GM21528 (cell line): ENCODE measurements around the gene DBNL.
A peak's percentile ranks its signal among the peaks of the same experiment; 100 is the strongest.
"Not testable (repeated sequence)": the region's sequence is repeated elsewhere in the genome, so short reads cannot be mapped to it uniquely, and the experiment has no call there.

Source experiments
- ATAC-seq: cut with Tn5 transposase; IDR thresholded peaks from one replicate; pipeline ENCODE4 v1.9.1; 2021; ENCODE audit warnings: mild to moderate bottlenecking, moderate library complexity; ENCODE audit not compliant: unreplicated experiment, low FRiP score

Gene DBNL

DNA sequence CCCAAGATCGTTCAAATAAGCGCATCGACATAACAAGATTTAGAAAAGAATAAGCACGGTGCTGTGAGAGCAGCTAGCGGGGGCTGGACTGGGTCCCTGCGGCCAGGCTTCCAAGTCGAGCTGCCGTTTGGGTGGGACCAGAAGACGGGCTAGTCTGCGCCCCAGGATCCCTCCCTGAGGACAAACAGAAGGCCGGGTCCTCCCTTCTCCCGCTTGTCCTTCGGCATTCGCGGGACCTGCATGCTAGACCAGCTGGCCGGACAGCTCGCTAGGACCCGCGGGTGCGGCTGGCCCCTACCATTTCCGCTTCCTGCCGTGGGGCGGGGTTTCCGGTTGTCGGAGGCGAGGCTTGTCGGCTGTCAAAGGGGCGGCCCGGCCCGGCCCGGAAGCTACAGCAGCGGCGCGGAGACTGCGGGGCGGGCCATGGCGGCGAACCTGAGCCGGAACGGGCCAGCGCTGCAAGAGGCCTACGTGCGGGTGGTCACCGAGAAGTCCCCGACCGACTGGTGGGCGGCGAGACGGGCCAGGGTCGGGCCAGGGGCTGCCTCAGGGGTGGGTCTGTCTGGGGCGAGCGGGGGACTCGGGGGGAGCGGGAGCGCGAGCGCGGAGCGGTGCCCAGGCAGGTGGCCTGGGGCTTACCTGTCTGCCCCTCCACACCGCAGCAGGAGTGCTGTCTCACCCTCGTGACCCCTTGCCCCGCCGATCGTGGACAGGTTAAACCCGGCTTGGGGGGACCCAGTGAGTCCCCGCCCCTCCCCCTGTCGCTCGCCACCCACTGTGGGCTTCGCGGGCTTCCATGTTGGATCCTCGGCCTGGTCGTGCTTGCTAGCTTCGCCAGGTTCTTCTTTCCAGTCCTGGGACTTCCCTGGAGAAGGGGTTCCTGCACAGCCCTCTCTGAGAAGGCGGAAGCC is at the start of gene DBNL:
TSS of gene DBNL (plus strand) at position 388 of the 911 bp plus-strand sequence. CDS start at position 424, 36 bp downstream.
- ATAC-seq, result peak; percentile 60

DNA sequence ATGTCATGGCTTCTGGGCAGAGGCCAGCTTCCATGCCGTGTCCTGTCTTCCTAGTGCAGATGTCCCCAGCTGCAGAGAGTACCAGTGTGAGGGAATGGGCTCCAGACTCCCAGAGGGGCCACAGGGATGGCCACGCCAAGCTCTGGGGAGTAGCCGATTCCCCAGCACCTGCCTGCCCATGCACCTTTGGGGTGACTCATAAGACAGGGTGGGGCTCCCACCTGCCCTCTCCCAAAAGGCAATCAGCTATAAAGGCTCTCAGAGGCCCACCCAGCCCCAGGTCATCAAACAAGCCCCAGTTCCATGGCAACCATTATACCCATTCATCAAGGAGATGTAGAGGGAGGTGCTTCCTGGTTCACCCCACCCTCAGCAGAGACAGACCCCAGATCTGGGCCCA is 47.0 kb upstream of the DBNL start, which contains the start of gene SPDYE1:
TSS of gene SPDYE1 (plus strand) at position 366 of the 400 bp plus-strand sequence. CDS start 2,053 bp downstream, outside the sequence.
- not testable (repeated sequence) for ATAC-seq

DNA sequence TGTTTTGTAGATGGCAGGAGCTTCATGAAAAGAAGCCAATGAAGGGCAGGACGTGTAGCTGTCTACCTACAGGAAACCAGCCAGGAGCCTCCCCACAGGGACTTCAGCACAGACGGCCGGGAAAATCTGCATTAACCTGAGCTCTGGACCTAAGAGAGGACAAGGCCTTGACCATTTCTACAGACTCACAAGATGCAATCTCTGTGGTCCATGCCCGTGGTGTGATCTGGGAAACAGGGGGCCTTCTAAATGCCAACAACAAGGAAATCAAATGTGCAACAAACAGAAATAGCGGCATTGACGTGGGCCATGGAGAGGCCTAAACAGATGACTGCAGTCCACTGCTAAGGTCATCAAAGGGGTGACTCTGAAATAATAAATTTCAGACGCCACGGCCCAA is 32.4 kb upstream of the DBNL start:
- not testable (repeated sequence) for ATAC-seq

DNA sequence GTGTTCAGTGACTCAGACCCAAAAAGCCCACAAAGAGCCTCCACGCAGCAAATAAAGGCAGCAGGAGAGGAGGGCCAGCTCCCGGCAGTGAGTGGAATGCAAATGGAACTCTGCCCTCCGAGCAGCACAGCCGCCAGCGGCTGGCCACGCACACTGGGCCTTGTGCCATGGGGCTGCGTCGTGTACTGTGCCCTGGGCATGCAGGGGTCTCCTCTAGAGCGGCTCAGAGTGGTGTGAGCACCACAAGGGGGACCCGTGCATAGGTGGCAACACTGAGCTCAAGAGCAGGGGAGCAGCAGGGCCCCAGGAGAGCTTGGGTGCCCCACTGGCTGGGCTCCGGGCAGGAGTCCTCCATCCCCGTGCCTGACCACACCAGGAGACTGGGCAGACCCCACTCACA is 29.4 kb upstream of the DBNL start:
- ATAC-seq, result not testable (repeated sequence)

DNA sequence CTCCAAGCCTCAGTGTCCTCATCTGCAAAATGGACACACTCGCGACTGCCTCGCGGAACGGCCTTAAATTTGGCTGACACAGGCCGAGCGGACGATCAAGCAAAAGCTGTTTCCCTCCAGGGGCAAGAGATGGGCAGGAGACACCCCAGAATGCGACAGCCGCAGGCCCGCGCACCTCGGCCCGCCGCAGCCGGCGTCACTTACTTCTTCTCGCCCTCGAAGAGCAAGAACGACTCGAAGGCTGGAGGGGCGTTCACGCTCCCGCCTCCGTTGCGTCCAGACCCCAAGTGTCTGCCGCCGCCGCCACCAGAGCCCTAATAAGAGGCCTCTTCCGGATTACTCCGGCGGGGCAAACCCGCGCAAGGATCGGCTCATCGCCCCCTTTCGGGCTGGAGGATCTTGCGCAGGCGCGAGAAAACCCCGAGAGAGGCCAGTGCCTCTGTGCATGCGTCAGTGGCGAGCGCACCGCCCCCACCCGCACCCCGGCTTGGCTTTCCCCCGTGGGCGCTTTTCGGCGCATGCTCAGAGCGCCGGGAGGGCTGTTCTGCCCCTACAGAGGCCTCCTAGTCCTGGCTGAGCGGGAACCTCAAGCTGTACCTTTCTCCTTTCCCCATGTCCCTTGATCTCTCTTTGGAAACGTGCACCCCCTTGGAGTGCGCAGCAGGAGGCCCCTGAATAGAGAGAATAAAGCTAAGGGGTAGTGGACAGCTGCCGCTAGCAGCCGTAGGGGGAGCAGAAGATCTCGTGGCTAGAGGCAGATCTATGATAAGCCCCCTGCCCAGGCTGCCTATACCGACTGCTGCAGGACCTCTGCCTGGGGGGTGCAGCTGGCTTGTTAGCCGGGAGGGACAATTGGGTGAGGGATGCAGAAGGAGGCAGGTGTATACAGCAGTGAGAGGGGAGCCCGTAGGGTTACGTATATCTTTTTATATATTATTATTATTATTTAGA is 25.4 kb upstream of the DBNL start:
- peak; percentile 95 for ATAC-seq

DNA sequence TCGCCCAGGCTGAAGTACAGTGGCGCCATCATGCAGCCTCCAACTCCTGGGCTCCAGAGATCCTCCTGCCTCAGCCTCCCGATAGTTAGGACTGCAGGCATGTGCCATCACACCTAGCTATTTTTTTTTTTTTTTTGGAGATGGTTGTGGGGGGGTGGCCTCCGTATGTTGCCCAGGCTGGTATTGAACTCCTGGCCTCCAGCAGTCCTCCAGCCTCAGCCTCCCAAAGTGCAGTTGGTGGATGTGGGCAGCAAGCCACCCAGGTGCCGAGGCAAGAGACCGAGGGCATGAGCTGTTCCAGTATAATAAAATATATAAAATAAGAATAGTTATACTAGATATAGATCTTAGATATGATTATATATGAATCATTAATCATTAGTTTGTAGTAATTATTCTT is 24.7 kb upstream of the DBNL start:
- not testable (repeated sequence) for ATAC-seq

DNA sequence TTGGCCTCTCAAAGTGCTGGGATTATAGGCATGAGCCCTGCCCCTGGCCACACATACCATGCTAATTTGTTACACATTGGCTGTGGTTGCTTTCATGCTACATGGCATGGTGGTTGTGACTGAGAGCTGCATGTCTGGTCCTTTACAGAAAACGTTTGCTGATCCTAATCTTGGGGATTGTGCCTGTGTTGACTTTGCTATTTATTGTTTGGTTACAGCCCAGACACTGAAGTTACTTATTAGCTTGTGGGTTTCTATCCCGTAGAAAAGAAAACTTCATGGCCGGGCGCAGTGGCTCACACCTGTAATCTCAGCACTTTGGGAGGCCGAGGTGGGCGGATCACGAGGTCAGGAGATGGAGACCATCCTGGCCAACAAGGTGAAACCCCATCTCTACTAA is 22.4 kb upstream of the DBNL start:
- not testable (repeated sequence) for ATAC-seq

DNA sequence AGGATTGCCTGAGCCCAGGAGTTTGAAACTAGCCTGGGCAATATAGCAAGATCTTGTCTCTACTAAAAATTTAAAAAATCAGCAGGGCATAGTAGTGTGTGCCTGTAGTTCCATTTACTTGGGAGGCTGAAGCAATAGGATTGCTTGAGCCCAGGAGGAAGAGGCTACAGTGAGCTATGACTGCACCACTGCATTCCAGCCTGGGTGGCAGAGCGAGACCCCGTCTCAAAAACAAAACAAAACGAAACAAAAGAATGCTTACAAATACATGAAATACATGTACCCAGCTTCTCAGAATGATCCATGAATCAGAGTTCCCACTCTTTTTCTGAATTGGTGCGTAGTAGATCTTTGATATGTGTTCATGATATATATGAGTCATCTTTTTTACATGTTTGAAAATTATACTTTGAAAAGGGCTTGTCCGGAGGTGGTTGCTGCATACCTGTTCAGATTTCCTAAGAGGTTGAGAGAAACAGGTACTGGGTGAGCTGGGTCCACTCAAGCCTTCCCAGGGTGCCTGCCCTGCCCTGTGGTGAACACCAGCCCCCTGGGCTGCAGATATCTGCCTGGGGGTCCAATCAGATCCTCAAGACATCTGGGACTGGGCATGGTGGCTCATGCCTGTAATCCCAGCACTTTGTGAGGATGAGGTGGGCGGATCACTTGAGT is 21.6 kb upstream of the DBNL start:
- not testable (repeated sequence) for ATAC-seq

DNA sequence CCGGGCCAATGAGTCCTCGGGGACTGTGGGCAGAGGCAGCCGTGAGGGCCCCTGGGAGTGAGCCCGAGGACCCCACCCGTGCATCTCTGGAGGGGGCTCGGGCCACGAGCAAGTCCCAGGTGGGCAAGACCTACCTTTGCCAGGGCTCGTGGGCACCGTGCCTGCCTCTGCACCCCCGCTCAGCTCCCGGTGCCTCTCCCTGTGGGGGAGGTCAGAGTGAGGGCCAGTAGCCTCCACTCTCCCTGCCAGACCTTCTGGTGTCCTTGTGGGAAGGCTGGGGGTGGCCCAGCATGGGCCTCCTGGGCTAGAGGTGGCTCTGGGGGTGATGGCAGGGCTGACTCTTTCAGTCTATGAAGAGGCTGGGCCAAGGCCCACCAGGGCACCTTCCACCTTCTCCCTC is 15.1 kb upstream of the DBNL start:
- not testable (repeated sequence) for ATAC-seq

DNA sequence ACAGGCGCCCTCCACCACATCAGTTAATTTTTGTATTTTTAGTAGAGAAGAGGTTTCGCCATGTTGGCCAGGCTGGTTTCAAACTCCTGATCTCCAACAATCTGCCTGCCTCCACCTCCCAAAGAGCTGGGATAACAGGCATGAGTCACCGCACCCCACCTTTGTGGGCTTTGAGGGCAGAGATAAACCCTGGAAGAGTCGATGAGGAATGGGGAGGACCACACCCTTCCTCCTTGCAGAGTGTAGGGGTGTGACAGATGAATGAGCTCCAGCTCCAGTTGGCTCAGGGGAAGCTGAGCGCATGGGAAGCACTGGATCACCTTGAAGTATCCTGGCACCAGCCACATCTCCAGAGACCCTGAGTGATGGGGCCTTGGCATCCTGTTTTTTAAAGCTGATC is 14.5 kb upstream of the DBNL start:
- ATAC-seq, result not testable (repeated sequence)

DNA sequence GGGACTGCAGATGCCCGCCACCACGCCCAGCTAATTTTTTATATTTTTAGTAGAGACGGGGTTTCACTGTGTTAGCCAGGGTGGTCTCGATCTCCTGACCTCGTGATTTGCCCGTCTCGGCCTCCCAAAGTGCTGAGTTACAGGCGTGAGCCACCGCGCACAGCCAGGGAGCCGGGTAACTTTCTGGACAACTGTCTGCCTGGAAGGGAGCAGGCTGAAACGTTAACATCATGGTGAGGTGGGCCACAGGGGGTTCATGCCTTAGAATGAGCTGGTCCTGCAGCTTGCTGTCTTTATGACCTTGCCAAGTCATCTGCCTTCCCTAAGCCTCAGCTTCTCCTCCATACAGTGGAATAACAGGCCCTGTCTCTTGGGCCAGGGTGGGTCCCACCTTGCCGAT is 13.2 kb upstream of the DBNL start:
- not testable (repeated sequence) for ATAC-seq

DNA sequence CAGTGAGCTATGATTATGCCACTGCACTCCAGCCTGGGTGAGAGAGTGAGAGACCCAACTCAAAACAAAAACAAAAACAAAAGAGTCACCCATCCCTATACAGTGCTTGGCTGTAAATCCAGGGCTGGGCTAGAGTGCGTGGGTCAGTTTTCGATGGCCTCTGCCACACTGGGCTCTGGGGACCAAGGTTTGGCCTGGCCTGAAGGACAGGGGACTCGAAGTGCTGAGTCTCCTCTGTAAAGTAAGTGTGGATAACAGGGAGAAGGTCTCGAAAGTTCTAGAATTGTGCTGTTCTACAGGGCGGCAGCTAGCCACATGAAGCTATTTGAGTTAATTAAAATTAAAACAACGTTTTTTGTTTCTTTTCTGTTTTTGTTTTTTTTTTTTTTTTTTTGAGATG is 12.5 kb upstream of the DBNL start:
- ATAC-seq, result not testable (repeated sequence)

DNA sequence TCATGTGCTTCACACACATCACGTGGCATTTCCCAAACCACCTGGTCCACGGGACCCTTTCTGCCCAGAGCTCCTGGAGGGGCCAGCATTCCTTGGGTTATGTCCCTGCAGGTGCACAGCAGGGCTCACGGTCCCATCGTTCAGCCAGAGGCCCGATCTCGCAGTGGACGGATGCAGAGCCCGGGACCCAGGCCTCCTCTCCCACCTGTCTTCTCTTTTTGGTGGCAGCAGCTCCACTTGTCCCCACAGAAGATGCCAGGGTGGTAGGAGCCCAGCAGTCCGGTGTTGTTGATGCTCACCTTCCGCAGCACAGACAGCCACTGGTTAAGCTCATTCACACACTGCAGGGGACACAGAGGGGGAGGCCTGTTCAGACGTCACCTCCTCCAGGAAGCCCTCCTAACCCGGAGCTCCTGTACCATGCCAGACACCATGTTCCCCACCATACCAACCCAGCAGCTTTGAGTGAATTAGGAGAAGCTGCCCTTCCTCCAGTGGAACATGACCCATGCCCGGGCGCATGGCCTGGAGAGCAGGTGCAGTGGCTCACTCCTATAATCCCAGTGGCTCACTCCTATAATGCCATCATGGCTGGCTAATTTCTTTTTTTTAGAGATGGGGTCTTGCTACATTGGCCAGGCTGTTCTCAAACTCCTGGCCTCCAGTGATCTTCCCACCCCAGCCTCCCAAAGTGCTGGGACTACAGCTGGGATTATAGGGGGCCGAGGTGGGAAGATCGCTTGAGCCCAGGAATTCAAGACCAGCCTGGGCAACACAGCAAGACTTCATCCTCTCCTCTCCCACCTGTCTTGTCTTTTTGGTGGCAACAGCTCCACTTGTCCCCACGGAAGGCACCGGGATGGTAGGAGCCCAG is 10.3 kb upstream of the DBNL start:
- ATAC-seq, result not testable (repeated sequence)

DNA sequence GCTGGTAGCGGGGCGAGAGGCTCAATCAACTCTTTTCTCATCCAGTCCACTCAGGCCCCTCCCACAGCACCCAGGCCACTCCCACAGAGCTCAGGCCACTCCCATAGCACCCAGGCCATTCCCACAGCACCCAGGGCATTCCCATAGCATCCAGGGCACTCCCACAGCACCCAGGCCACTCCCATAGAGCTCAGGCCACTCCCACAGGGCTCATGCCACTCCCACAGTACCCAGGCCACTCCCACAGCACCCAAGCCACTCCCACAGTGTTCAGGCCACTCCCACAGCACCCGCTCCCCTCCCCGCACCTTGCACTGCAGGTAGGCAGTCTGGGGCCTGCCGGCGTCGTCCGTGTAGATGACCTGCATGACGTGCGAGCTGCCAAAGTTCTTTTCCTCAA is 8.1 kb upstream of the DBNL start:
- ATAC-seq, result not testable (repeated sequence)

DNA sequence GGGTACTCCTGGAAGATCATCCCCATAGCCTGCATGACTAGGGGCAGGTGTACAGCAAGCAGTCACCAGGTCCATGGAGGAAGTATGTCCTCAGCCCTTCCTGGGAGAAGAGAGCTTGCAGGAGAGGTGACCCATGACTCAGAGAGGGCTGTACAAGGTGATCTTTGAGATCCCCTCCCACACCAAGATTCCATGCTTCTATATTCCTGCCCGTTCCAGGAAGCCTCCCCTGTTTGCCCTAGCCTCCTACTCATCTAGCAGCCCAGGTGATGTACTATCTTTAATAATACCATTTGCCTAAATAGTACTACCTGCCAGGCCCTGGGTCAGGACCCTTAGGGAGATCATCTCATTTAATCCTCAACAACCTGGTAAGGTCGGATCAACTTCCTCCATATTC is 6.6 kb upstream of the DBNL start:
- not testable (repeated sequence) for ATAC-seq

DNA sequence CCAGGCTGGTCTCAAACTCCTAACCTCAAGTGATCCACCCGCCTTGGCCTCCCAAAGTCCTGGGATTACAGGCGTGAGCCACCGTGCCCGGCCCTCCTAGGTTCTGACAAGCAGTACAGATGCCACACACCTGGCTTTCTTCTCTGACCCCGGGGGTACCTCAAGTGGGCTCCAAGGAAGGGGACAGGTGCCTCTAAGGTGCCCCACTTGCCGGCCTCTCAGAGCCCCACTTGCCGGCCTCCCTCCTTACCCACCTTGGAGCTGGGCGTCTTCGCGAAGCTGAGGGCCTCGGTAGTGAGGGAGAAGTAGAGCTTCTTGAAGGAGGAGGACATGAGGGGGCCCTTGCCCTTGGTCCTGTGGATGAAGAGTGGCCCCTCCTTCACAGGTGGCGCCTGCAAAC is 5.9 kb upstream of the DBNL start:
- not testable (repeated sequence) for ATAC-seq

DNA sequence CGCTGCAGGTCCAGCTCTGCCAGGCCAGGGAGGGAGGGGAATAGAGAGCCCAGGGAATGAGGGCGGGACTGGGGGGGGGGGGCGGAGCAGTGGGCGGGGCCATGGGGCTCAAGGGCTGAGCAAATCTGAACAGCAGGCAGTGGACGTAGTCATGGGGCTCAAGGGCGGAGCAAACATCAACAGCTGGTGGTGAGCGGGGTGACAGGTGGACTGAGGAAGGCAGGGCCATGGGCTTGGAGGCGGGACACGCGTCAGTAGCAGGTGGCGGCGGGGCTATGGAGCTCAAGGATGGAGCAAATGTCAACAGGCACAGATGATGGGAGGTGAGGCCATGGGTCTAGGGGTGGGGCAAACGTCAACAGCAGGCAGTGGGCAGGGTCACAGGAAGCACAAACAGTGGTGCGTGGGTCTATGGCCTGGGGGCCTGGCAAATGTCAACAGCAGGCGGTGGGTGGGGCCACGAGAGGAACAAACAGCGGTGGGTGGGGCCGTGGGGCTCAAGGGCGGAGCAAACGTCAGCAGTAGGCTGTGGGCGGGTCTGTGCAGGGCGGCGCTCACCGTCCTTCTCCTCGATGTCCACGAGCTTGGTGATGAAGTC is 5.4 kb upstream of the DBNL start:
- peak; percentile 62 for ATAC-seq

DNA sequence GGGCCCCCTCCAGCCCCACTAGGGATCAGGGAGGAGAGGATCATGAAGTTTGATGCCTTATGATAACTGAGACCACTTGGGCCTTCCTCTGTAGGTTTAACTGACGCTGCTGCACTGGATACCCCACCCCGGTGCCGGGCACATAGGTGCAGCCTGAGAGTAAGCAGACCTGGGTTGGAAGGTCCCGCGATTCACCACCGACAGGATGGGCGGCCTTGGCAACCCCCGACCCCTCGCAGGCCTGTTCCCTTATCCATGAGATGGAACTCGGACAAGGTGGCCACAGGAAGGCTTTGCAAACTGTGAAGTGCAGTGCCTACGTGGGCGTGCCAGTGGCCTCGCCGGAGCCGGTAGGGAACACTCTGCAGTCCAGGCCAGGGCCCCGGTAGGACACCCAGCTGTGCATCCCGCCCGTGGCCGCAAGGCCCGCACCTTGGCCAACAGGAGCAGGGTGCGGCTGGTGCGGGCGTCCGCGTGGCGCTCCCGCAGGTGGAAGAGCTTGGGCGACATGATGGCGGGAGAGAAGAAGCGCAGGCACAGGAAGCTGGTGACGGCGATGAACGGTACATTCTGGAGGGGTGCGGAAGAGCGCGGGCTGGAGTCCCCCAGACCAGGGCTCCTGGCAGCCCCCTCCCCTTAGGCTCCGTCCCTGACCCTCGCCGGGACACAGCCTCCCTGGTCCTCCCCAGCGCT is 4.6 kb upstream of the DBNL start:
- ATAC-seq, result peak; percentile 13
